ENCODE measurements around the gene HDAC4.

GRCh38 chr2:239166201-239166834 is 234.5 kb downstream of the HDAC4 start:
- TF ChIP-seq ZNF146 (tag by site-specific recombination; IDR thresholded peaks at IDR 0.05) (no peak), CTCF (tag by site-specific recombination; IDR thresholded peaks at IDR 0.05) (no peak), ZNF530 (tag by site-specific recombination; IDR thresholded peaks at IDR 0.05; ENCODE audit: low read depth) (no peak), ZBTB6 (tag by site-specific recombination; IDR thresholded peaks at IDR 0.05) (no peak)
- TF ChIP-seq, protein P1, sequence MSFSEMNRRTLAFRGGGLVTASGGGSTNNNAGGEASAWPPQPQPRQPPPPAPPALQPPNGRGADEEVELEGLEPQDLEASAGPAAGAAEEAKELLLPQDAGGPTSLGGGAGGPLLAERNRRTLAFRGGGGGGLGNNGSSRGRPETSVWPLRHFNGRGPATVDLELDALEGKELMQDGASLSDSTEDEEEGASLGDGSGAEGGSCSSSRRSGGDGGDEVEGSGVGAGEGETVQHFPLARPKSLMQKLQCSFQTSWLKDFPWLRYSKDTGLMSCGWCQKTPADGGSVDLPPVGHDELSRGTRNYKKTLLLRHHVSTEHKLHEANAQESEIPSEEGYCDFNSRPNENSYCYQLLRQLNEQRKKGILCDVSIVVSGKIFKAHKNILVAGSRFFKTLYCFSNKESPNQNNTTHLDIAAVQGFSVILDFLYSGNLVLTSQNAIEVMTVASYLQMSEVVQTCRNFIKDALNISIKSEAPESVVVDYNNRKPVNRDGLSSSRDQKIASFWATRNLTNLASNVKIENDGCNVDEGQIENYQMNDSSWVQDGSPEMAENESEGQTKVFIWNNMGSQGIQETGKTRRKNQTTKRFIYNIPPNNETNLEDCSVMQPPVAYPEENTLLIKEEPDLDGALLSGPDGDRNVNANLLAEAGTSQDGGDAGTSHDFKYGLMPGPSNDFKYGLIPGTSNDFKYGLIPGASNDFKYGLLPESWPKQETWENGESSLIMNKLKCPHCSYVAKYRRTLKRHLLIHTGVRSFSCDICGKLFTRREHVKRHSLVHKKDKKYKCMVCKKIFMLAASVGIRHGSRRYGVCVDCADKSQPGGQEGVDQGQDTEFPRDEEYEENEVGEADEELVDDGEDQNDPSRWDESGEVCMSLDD (tag by site-specific recombination; IDR thresholded peaks at IDR 0.05), result no peak
